Colonic mucosa (tissue), 4 donors: Measurements from ENCODE around the gene FKBP2. TPM values are rescaled to one million over a fixed set of nuclear protein-coding genes. Genes with fewer than 3 reads are reported as not detected.
A peak's percentile ranks its signal among the peaks of the same experiment; 100 is the strongest.

Experiments
- DNase-seq: peaks from one replicate; pipeline ENCODE4 v3.0.0-alpha.2; 2020
- H3K27ac ChIP-seq: fragments of 200-600 bp; one replicate; pipeline ENCODE4 v1.8.0; 2021
- H3K27me3 ChIP-seq: fragments of 200-600 bp; one replicate; pipeline ENCODE4 v1.8.0; 2021
- H3K36me3 ChIP-seq: fragments of 200-600 bp; one replicate; pipeline ENCODE4 v1.8.0; 2021
- H3K4me1 ChIP-seq: fragments of 200-600 bp; one replicate; pipeline ENCODE4 v1.8.0; 2021; ENCODE audit warnings: mild to moderate bottlenecking
- H3K4me3 ChIP-seq: fragments of 200-600 bp; one replicate; pipeline ENCODE4 v1.8.0; 2021
- H3K9ac ChIP-seq, 2 donors: one replicate each; pipeline ENCODE4 v1.7.0; 2013; ENCODE audit warnings: control low read depth in 2 of 2, low read depth in 2 of 2, low read length in 2 of 2
- H3K9me3 ChIP-seq: fragments of 200-600 bp; one replicate; pipeline ENCODE4 v1.8.0; 2021
- intact Hi-C: fragments of 100-400 bp; cut with DNase I; formaldehyde crosslinking; loops from one replicate; pipeline ENCODE4 v1.14.1; 2022
- total RNA-seq, 2 donors: library from RNA; stranded (reverse); fragmentation: NEBNext Ultra II Directional in 1 of 2; extraction: Animal tissue kit (Norgen Biotek cat#: 25700) in 1 of 2; gene quantifications; one replicate each; pipeline ENCODE4 v1.2.1, GENCODE V29; 2021
- TF ChIP-seq, protein P1 (sequence below): fragments of 200-600 bp; IDR thresholded peaks from one replicate; pipeline ENCODE4 v1.8.0; 2022; ENCODE audit warnings: antibody characterized with exemption, mild to moderate bottlenecking
- donor health status: healthy.
- donor health status: DM: no; HTN: no; CAD: no.
- donor health status: DM: no; HTN: no; CAD: no.

FKBP2 gene
- total RNA-seq, 2 donors from 2014 or later: 71.7 to 104 TPM

DNA sequence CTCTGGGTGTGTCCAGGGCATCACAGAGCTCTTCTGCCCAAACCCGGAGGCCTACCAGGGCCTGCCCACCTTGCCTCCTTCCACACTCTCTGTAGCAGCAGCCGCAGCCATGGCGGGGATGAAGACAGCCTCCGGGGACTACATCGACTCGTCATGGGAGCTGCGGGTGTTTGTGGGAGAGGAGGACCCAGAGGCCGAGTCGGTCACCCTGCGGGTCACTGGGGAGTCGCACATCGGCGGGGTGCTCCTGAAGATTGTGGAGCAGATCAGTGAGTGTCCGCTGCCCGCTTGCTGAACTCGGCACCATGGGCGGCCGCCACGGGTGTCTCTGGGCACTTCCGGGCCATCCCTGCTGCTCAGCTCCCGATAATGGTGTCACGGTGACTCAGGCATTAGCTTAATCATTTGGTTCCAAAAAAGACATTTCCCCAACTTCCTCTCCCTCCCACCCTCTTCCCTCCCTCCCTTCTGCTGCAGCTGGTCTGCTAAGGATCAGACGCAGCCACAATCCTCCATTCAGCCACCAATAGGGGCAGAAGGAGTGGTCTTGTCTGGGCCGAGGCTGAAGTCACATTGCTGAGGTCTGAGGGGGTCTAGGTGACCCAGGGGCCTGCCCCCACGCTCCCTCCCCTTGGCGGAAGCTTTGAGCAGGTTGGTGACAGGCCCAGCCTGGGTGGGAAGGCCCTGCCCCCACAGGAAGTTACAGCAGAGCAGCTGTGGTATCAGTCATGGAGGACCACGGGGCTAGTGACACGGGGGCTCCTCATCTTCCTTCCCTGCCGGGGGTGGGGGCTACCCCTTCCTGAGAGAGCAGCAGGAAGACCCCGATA lies 33.4 kb upstream of the FKBP2 start:
- intact Hi-C loops: no loop called here
- Histone ChIP-seq H3K27me3 (no peaks in the 10 kb centered on the region), H3K36me3 (peaks cover 16% of the 10 kb centered on the region), H3K9ac (peak overlapping the region; percentile 76 to 97), H3K4me3 (peak overlapping the region; percentile 49), H3K9me3 (no peaks in the 10 kb centered on the region), H3K27ac (peak overlapping the region; percentile 85), H3K4me1 (peaks cover 17% of the 10 kb centered on the region)
- TF ChIP-seq, protein P1, sequence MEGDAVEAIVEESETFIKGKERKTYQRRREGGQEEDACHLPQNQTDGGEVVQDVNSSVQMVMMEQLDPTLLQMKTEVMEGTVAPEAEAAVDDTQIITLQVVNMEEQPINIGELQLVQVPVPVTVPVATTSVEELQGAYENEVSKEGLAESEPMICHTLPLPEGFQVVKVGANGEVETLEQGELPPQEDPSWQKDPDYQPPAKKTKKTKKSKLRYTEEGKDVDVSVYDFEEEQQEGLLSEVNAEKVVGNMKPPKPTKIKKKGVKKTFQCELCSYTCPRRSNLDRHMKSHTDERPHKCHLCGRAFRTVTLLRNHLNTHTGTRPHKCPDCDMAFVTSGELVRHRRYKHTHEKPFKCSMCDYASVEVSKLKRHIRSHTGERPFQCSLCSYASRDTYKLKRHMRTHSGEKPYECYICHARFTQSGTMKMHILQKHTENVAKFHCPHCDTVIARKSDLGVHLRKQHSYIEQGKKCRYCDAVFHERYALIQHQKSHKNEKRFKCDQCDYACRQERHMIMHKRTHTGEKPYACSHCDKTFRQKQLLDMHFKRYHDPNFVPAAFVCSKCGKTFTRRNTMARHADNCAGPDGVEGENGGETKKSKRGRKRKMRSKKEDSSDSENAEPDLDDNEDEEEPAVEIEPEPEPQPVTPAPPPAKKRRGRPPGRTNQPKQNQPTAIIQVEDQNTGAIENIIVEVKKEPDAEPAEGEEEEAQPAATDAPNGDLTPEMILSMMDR: no peak
- peak; percentile 57 for DNase-seq

DNA sequence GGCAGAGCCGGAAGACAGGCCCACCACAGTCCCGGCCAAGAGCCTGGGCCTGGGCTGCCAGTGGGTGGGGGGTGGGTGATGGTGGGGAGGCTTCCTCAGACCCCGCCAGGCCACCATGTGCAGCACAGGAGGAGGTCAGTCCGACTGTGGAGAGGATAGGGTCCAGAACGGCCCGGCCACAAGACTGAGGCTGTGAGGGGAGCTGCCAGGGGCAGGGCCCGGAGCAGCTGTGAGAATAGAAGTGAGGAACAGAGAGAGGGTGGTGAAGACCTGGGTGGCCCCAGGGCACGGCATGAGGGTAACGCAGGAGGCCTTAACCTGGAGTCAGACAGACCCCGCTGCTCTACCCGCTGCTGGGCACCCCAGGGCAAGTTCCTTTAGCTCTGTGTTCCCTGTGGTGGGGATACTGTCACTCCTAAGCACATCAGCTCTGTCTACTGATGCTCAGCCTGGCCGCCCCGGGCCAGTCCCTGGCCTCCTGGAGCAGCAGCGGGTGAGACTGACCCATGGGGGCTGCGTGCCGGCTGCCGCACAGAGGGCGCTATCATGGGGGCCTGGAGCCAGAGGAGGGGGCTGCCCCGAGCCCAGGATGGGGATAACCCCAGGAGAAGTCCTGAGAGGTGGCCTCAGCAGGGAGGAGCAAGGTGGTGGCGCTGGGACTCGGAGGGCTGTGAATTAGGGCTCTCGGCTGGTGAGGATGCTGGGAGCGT lies 32.7 kb upstream of the FKBP2 start:
- Histone ChIP-seq H3K9me3 (no peaks in the 10 kb centered on the region), H3K36me3 (peaks cover 8% of the 10 kb centered on the region), H3K9ac (peak overlapping the region; percentile 53 to 76), H3K4me1 (peaks cover 17% of the 10 kb centered on the region), H3K27ac (peak overlapping the region; percentile 85), H3K27me3 (no peaks in the 10 kb centered on the region), H3K4me3 (peak overlapping the region; percentile 49)
- no peak for DNase-seq
- intact Hi-C loops: no loop called here
- TF ChIP-seq, protein P1: no peak

DNA sequence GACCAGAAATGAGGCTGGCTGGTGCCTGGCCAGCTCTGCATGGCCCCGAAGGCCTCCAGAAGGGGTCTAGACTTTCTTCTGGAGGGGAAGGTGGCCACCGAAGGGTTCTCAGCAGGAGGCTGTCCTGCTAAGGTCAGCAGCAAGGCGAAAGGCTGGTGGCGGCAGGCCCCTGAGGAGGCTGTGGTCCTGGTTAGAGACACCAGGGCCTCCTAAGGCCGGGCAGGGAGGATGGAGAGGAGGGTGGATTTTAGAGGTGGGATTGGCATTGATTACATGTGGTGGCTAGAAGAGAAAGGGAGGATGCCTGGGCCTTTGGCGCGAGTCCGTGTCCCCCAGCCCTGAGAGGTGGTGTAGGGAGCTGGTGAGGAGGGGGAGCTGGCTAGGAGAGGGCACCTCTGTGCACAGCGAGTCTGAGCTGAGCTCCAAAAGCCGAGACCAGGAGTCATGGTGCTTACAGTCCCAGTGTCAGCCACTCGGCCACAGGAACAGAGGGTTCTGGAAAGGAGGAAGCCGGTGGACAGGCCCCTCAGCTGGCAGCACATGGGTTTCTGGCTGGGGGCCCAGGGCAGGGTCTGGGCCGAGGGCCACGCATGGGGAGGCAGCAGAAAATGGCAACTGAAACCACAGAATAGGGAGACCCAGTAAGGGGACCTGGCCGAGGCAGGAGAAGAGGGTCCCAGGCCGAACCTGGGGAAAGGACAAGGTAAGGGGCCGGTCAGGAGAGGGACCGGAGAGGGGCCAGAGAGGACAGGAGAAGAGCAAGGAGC lies 31.9 kb upstream of the FKBP2 start:
- no peaks in the 10 kb centered on the region for H3K27me3 ChIP-seq
- TF ChIP-seq, protein P1: no peak
- peaks cover 17% of the 10 kb centered on the region for H3K4me1 ChIP-seq
- peaks cover under 1% of the 10 kb centered on the region for H3K36me3 ChIP-seq
- intact Hi-C loops: no loop called here
- H3K4me3 ChIP-seq: no peak overlapping the region
- no peaks in the 10 kb centered on the region for H3K9me3 ChIP-seq
- peak overlapping the region; percentile 85 for H3K27ac ChIP-seq
- H3K9ac ChIP-seq: no peak overlapping the region
- no peak for DNase-seq

DNA sequence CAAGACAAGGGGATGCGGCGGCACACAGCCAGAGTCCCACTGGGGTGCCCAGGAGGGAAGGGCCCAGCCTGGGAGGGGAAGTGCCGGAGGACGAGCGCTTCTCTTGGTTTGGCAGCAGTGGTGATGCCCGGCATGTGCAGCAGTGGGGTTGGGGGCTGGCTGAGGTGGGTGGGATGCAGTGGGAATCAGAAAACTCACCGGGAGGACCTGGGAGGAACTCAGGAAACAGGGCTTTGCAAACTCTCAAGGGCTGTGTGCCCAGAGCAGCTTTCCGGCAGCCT lies 31.4 kb upstream of the FKBP2 start:
- Histone ChIP-seq H3K4me1 (peaks cover 17% of the 10 kb centered on the region), H3K27me3 (no peaks in the 10 kb centered on the region), H3K27ac (no peak overlapping the region), H3K4me3 (no peak overlapping the region), H3K36me3 (no peaks in the 10 kb centered on the region), H3K9me3 (no peaks in the 10 kb centered on the region), H3K9ac (no peak overlapping the region)
- intact Hi-C loops: no loop called here
- TF ChIP-seq, protein P1: no peak
- DNase-seq: no peak

DNA sequence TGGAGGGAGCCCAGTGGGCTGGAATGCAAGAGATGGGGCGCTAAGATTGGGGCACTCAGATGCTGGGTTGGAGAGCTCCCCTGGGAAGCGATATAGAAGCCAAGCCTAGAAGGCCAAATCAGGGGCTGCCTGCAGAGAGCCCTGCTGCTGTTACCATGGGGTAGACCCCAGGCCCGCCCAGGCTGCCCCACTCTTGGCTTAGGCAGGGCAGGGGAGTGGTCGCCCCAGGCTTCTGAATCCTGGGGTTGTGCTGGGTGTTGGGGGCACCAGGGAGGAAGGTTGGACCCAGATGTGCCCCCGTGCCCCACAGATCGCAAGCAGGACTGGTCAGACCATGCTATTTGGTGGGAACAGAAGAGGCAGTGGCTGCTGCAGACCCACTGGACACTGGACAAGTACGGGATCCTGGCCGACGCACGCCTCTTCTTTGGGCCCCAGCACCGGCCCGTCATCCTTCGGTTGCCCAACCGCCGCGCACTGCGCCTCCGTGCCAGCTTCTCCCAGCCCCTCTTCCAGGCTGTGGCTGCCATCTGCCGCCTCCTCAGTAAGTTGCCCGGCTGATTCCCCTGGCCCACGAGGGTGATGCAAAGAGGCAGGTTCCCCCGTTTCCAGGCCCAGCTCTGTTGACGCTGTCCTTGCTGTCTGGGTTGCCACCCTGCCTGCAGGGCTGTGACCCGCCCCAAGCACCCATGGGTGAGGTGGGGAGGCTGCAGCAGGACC lies 30.4 kb upstream of the FKBP2 start:
- TF ChIP-seq, protein P1: no peak
- Histone ChIP-seq H3K4me1 (peaks cover 12% of the 10 kb centered on the region), H3K9ac (no peak overlapping the region), H3K36me3 (no peaks in the 10 kb centered on the region), H3K9me3 (no peaks in the 10 kb centered on the region), H3K27me3 (no peaks in the 10 kb centered on the region), H3K27ac (no peak overlapping the region), H3K4me3 (no peak overlapping the region)
- intact Hi-C loops: no loop called here
- DNase-seq: no peak
